Thyroid gland (tissue), 4 donors: ENCODE results near the gene BRIP1.

Source experiments
- POLR2A ChIP-seq, 2 donors: fragments of 450-650 bp; IDR thresholded peaks; one replicate each; pipeline ENCODE4 v1.6.1; 2017; ENCODE audit warnings: antibody characterized with exemption in 2 of 2, mild to moderate bottlenecking in 2 of 2, moderate library complexity in 1 of 2
- TF ChIP-seq, protein P1 (sequence below), 6 experiments: fragments of 200-600 bp in 3 of 6; fragments of 450-650 bp in 3 of 6; sonication (generic) in 3 of 6; IDR thresholded peaks; one replicate each; pipeline ENCODE4 v1.5.1; 2016 to 2019; ENCODE audit warnings: antibody characterized with exemption in 6 of 6, mild to moderate bottlenecking in 2 of 6, inconsistent platforms in 1 of 6, moderate library complexity in 1 of 6

- TF ChIP-seq POLR2A (IDR thresholded peaks at IDR 0.05) = no peak
- TF ChIP-seq, protein P1, sequence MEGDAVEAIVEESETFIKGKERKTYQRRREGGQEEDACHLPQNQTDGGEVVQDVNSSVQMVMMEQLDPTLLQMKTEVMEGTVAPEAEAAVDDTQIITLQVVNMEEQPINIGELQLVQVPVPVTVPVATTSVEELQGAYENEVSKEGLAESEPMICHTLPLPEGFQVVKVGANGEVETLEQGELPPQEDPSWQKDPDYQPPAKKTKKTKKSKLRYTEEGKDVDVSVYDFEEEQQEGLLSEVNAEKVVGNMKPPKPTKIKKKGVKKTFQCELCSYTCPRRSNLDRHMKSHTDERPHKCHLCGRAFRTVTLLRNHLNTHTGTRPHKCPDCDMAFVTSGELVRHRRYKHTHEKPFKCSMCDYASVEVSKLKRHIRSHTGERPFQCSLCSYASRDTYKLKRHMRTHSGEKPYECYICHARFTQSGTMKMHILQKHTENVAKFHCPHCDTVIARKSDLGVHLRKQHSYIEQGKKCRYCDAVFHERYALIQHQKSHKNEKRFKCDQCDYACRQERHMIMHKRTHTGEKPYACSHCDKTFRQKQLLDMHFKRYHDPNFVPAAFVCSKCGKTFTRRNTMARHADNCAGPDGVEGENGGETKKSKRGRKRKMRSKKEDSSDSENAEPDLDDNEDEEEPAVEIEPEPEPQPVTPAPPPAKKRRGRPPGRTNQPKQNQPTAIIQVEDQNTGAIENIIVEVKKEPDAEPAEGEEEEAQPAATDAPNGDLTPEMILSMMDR (IDR thresholded peaks at IDR 0.05) = no peak
Observed at GRCh38 chr17:61743766-61744165, 119.6 kb downstream of the BRIP1 start.
